Trophoblast cell (in vitro differentiated cells and primary cell): ENCODE data around the gene TNKS1BP1.

Source experiments
- DNase-seq, 2 donors: peaks; one replicate each; pipeline ENCODE4 v3.0.0-alpha.2; 2016
- H2AFZ ChIP-seq: 2 replicates; pipeline ENCODE4 v1.6.1; 2013; ENCODE audit warnings: low read length, moderate library complexity, mild to moderate bottlenecking; ENCODE audit not compliant: insufficient read depth, poor library complexity
- H2AK5ac ChIP-seq: 2 replicates; pipeline ENCODE4 v1.6.1; 2013; ENCODE audit warnings: mild to moderate bottlenecking, low read length
- H2BK120ac ChIP-seq: 2 replicates; pipeline ENCODE4 v1.6.1; 2013; ENCODE audit warnings: low read length, mild to moderate bottlenecking, moderate library complexity; ENCODE audit not compliant: insufficient read depth, poor library complexity
- H2BK12ac ChIP-seq: 2 replicates; pipeline ENCODE4 v1.6.1; 2013; ENCODE audit warnings: mild to moderate bottlenecking, low read length, moderate library complexity
- H2BK5ac ChIP-seq: 2 replicates; pipeline ENCODE4 v1.6.1; 2013; ENCODE audit warnings: low read length, low read depth, moderate library complexity, mild to moderate bottlenecking; ENCODE audit not compliant: poor library complexity
- H3K14ac ChIP-seq: 2 replicates; pipeline ENCODE4 v1.6.1; 2013; ENCODE audit warnings: mild to moderate bottlenecking, low read length
- H3K18ac ChIP-seq: 2 replicates; pipeline ENCODE4 v1.6.1; 2013; ENCODE audit warnings: mild to moderate bottlenecking, low read length
- H3K23ac ChIP-seq: 2 replicates; pipeline ENCODE4 v1.6.1; 2013; ENCODE audit warnings: low read length
- H3K27ac ChIP-seq: 2 replicates; pipeline ENCODE4 v1.5.1; 2013; ENCODE audit warnings: low read depth, mild to moderate bottlenecking, inconsistent platforms, low read length, moderate library complexity
- H3K27me3 ChIP-seq: 2 replicates; pipeline ENCODE4 v1.6.1; 2013; ENCODE audit warnings: inconsistent platforms, mild to moderate bottlenecking, low read length, moderate library complexity; ENCODE audit not compliant: insufficient read depth
- H3K36me3 ChIP-seq, 2 experiments: 1 replicate in 1 of 2; 2 replicates in 1 of 2; pipeline ENCODE4 v1.6.1; 2013; ENCODE audit warnings: low read length in 2 of 2, mild to moderate bottlenecking in 2 of 2, moderate library complexity in 1 of 2; ENCODE audit not compliant: insufficient read depth in 2 of 2, control insufficient read depth in 1 of 2
- H3K4ac ChIP-seq: 2 replicates; pipeline ENCODE4 v1.6.1; 2013; ENCODE audit warnings: low read depth, mild to moderate bottlenecking, low read length, moderate library complexity
- H3K4me1 ChIP-seq, 2 experiments: 1 replicate in 1 of 2; 2 replicates in 1 of 2; pipeline ENCODE4 v1.6.1; 2013; ENCODE audit warnings: low read length in 2 of 2, mild to moderate bottlenecking in 2 of 2, moderate library complexity in 1 of 2; ENCODE audit not compliant: insufficient read depth in 2 of 2, control insufficient read depth in 1 of 2
- H3K4me2 ChIP-seq: 2 replicates; pipeline ENCODE4 v1.6.1; 2013; ENCODE audit warnings: inconsistent platforms, mild to moderate bottlenecking, low read length, moderate library complexity
- H3K4me3 ChIP-seq: 2 replicates; pipeline ENCODE4 v1.5.1; 2013; ENCODE audit warnings: mild to moderate bottlenecking, low read depth, low read length, inconsistent platforms
- H3K79me1 ChIP-seq: one replicate; pipeline ENCODE4 v1.6.1; 2013; ENCODE audit warnings: low read length
- H3K79me2 ChIP-seq: 2 replicates; pipeline ENCODE4 v1.6.1; 2013; ENCODE audit warnings: low read length, mild to moderate bottlenecking; ENCODE audit not compliant: control insufficient read depth, insufficient read depth, poor library complexity
- H3K9ac ChIP-seq: 2 replicates; pipeline ENCODE4 v1.6.1; 2013; ENCODE audit warnings: mild to moderate bottlenecking, low read length
- H3K9me3 ChIP-seq: 2 replicates; pipeline ENCODE4 v1.6.1; 2013; ENCODE audit warnings: low read depth, mild to moderate bottlenecking, control low read depth, inconsistent platforms, low read length; ENCODE audit not compliant: insufficient read depth
- H4K12ac ChIP-seq: 2 replicates; pipeline ENCODE4 v1.6.1; 2013; ENCODE audit warnings: low read depth, mild to moderate bottlenecking, low read length, moderate library complexity
- H4K8ac ChIP-seq: 2 replicates; pipeline ENCODE4 v1.6.1; 2013; ENCODE audit warnings: low read depth, mild to moderate bottlenecking, low read length, moderate library complexity
- H4K91ac ChIP-seq: one replicate; pipeline ENCODE4 v1.6.1; 2013; ENCODE audit warnings: low read depth, mild to moderate bottlenecking, low read length, moderate library complexity
- WGBS: extraction: QIAGEN DNeasy Blood & Tissue Kit; methylation state at CpG from one replicate; pipeline ENCODE4 v1.1.7; 2013; ENCODE audit warnings: missing lambda C conversion rate; ENCODE audit not compliant: insufficient read length, insufficient coverage; ENCODE audit errors: extremely low coverage; 5-methylcytosine and 5-hydroxymethylcytosine counted together

TNKS1BP1 gene

DNA sequence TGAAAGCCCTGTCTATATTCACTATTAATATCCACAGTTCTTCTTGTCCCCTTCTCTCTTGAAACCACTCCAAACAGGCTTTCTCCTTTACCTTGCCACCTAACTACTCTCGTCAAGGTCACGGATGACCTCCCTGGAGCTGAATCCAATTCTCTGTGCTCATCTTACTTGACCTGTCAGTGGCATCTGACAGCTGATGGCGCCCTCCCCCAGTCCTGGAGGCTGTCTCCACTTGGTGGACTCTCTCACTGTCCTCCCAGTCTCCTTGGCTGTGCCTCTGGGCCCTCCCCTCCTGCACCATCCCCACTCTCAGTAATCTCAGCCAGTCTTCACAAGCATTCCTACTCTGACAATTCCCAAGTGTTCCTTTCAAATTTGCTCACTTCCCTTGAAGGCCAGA lies 8.7 kb downstream of the TNKS1BP1 start:
- H2BK12ac ChIP-seq, result no peak overlapping the region
- H2AFZ ChIP-seq, result no peak overlapping the region
- H3K36me3 ChIP-seq, result peaks cover 70 to 82% of the 10 kb centered on the region in 2 experiments
- no peak overlapping the region for H3K9ac ChIP-seq
- no peak overlapping the region for H4K91ac ChIP-seq
- H3K4me3 ChIP-seq, result no peak overlapping the region
- no peak overlapping the region for H2BK5ac ChIP-seq
- no peak overlapping the region for H3K14ac ChIP-seq
- no peak overlapping the region for H2AK5ac ChIP-seq
- H3K27ac ChIP-seq, result no peak overlapping the region
- no peak overlapping the region for H2BK120ac ChIP-seq
- no peak overlapping the region for H3K23ac ChIP-seq
- no peak overlapping the region for H4K12ac ChIP-seq
- peaks cover 3% of the 10 kb centered on the region for H3K79me1 ChIP-seq
- H3K79me2 ChIP-seq, result peaks cover 6% of the 10 kb centered on the region
- no CpG with 5 or more reads among the region's 3 CpGs for WGBS
- no peaks in the 10 kb centered on the region for H3K27me3 ChIP-seq
- H3K4me1 ChIP-seq, result peaks cover 19 to 33% of the 10 kb centered on the region in 2 experiments
- no peak overlapping the region for H3K4me2 ChIP-seq
- no peak for DNase-seq
- H3K18ac ChIP-seq, result peak overlapping the region; percentile 27
- no peaks in the 10 kb centered on the region for H3K9me3 ChIP-seq
- no peak overlapping the region for H3K4ac ChIP-seq
- no peak overlapping the region for H4K8ac ChIP-seq

DNA sequence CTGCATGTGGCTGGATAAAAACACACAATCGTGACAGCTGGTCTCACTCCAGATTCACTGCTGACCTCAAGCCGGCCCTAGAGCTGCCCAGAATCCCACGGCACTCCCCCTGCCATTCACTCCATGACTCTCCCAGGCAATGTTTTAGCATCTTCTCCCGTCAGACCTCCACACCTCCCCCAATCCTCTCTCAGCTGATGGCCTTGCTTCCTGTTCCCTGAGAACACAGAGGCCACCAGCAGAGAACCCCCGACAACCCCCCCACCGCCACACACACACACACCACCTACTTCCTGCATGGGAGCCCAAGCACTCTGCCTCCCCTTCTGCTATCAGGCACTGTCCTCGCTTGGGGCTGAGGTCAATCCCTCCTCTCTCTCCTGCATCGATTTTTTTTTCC lies 9.3 kb downstream of the TNKS1BP1 start:
- Histone ChIP-seq H3K36me3 (peaks cover 72 to 84% of the 10 kb centered on the region in 2 experiments), H3K79me1 (peaks cover 8% of the 10 kb centered on the region), H3K27me3 (no peaks in the 10 kb centered on the region), H3K23ac (no peak overlapping the region), H3K9ac (no peak overlapping the region), H2BK12ac (no peak overlapping the region), H3K4ac (no peak overlapping the region), H3K4me1 (peaks cover 24 to 38% of the 10 kb centered on the region in 2 experiments), H3K4me2 (no peak overlapping the region), H3K9me3 (no peaks in the 10 kb centered on the region), H2AK5ac (no peak overlapping the region), H2BK5ac (no peak overlapping the region), H3K79me2 (peaks cover 7% of the 10 kb centered on the region), H3K14ac (no peak overlapping the region), H2AFZ (no peak overlapping the region), H4K12ac (no peak overlapping the region), H4K8ac (no peak overlapping the region), H3K27ac (no peak overlapping the region), H4K91ac (no peak overlapping the region), H3K18ac (no peak overlapping the region), H2BK120ac (no peak overlapping the region), H3K4me3 (no peak overlapping the region)
- no peak for DNase-seq
- no CpG with 5 or more reads among the region's 8 CpGs for WGBS

DNA sequence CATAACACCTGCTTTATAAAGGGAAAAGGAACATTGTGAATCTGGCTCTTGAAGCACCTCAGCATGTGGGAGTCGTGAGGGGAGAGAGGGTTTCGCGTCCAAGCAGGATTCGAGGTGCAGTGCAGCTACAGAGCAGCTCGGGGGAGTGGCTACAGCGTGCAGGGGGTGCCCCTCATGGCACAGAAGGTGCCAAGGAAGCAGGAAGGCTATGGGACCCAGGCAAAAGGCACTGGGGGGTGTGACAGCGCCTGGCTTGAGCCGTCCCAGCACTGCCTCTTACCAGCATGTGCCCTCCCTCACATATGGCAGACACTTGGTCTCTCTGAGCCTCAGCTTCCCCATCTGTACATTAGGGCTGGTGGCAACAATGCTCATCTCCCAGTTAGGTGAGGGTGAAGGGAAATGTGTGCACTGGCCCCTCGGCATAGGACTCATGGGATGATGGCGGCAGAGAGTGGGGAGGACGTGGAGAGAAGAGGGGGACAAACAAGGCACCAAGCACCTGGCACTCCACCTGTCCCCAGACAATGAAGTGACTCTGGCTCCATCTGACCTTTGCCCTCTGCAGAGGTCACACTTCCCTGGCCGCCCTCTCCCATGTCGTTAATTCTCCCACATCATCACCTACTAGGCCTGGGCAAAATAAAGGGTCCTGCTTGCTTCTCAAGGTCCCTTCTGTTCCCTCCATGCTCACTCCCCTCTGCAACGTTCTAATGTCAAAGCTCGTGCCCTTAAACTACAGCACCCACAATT lies 10.4 kb downstream of the TNKS1BP1 start:
- no peak overlapping the region for H2BK120ac ChIP-seq
- no peak overlapping the region for H3K4me2 ChIP-seq
- peaks cover 12% of the 10 kb centered on the region for H3K79me2 ChIP-seq
- no peak overlapping the region for H2AK5ac ChIP-seq
- H3K27ac ChIP-seq, result no peak overlapping the region
- H3K9ac ChIP-seq, result no peak overlapping the region
- H4K8ac ChIP-seq, result no peak overlapping the region
- peaks cover 12% of the 10 kb centered on the region for H3K79me1 ChIP-seq
- no peak overlapping the region for H2BK12ac ChIP-seq
- H3K4me3 ChIP-seq, result no peak overlapping the region
- no peak overlapping the region for H2BK5ac ChIP-seq
- H3K4ac ChIP-seq, result no peak overlapping the region
- H3K9me3 ChIP-seq, result no peaks in the 10 kb centered on the region
- no peak overlapping the region for H3K14ac ChIP-seq
- H3K23ac ChIP-seq, result no peak overlapping the region
- H3K4me1 ChIP-seq, result peaks cover 30 to 39% of the 10 kb centered on the region in 2 experiments
- H3K36me3 ChIP-seq, result peaks cover 77 to 88% of the 10 kb centered on the region in 2 experiments
- H4K91ac ChIP-seq, result no peak overlapping the region
- no peak overlapping the region for H3K18ac ChIP-seq
- no CpG with 5 or more reads among the region's 15 CpGs for WGBS
- H4K12ac ChIP-seq, result no peak overlapping the region
- DNase-seq, result no peak
- H3K27me3 ChIP-seq, result no peaks in the 10 kb centered on the region
- no peak overlapping the region for H2AFZ ChIP-seq

DNA sequence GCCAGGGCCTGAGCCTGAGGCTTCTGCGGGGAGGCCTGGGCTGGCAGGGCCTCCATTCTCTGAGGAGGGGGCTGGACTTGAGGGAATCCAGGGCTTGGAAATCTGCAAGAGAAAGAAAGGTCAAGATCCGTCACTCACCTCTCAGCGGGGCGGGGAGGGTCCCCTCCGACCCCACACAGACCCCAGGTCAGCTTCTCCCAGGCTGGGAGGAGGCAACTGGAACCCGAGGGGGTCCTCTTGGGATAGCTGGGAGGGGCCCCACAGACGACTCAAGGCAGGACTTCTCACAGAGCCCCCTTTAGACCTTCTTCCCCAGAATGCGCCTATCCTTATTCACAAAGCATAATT lies 11.0 kb downstream of the TNKS1BP1 start:
- Histone ChIP-seq H3K4me3 (no peak overlapping the region), H3K18ac (no peak overlapping the region), H2BK12ac (no peak overlapping the region), H3K14ac (no peak overlapping the region), H3K4me1 (peaks cover 36 to 46% of the 10 kb centered on the region in 2 experiments), H2BK120ac (no peak overlapping the region), H3K4ac (no peak overlapping the region), H2BK5ac (no peak overlapping the region), H3K23ac (no peak overlapping the region), H3K36me3 (peaks cover 81 to 91% of the 10 kb centered on the region in 2 experiments), H3K4me2 (no peak overlapping the region), H3K79me2 (peaks cover 18% of the 10 kb centered on the region), H3K27me3 (no peaks in the 10 kb centered on the region), H2AK5ac (no peak overlapping the region), H3K27ac (no peak overlapping the region), H4K8ac (no peak overlapping the region), H3K79me1 (peaks cover 12% of the 10 kb centered on the region), H3K9ac (no peak overlapping the region), H4K12ac (no peak overlapping the region), H3K9me3 (no peaks in the 10 kb centered on the region), H4K91ac (no peak overlapping the region), H2AFZ (no peak overlapping the region)
- DNase-seq, result no peak
- WGBS, result no CpG with 5 or more reads among the region's 8 CpGs
